Measurements from ENCODE around the gene TRIM66. TPM values are rescaled to one million over a fixed set of nuclear protein-coding genes. Genes with fewer than 3 reads are reported as not detected.

TRIM66 gene
- total and polyA plus RNA-seq, 10 of the 15 experiments (the other 5 are each of a cell fraction or from before 2014, with no cell fraction given): 1.7 to 14.5 (median 7.4) TPM

DNA sequence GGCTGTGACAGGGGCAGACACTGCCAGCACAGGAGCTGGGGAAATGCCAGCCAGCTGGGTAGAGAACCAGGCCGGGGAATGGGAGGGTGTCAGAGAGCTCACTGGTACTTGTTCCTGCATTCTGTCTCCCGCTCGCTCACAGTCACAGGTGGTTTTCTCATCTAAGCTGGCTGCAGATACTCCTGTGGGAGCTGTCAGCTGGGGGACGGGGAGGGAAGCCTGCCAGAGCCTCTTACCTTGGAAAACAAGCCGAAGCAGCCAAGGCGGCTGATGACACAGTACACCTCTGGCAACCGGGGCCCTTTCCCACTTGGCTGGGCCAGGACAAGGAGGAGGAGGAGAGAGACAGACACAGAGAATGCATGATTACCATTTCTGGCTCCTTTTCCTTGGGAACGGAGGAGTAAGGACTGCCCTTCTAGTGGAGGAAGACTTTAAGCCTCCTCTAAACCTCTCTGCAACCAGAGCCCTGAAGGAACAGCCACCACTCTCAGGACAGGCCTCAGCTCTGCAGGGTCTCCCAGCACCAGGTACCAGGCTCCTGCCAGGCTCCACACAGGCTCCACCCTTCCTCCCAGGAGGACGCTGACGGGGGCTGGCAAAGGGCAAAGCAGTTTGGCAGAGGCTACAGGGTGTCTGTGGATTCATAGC, 25.2 kb upstream of the TRIM66 start (continued):
- no peak for TF ChIP-seq CBX3 (IDR thresholded peaks at IDR 0.05; ENCODE audit: borderline replicate concordance, low read depth)
- TF ChIP-seq, protein P1, sequence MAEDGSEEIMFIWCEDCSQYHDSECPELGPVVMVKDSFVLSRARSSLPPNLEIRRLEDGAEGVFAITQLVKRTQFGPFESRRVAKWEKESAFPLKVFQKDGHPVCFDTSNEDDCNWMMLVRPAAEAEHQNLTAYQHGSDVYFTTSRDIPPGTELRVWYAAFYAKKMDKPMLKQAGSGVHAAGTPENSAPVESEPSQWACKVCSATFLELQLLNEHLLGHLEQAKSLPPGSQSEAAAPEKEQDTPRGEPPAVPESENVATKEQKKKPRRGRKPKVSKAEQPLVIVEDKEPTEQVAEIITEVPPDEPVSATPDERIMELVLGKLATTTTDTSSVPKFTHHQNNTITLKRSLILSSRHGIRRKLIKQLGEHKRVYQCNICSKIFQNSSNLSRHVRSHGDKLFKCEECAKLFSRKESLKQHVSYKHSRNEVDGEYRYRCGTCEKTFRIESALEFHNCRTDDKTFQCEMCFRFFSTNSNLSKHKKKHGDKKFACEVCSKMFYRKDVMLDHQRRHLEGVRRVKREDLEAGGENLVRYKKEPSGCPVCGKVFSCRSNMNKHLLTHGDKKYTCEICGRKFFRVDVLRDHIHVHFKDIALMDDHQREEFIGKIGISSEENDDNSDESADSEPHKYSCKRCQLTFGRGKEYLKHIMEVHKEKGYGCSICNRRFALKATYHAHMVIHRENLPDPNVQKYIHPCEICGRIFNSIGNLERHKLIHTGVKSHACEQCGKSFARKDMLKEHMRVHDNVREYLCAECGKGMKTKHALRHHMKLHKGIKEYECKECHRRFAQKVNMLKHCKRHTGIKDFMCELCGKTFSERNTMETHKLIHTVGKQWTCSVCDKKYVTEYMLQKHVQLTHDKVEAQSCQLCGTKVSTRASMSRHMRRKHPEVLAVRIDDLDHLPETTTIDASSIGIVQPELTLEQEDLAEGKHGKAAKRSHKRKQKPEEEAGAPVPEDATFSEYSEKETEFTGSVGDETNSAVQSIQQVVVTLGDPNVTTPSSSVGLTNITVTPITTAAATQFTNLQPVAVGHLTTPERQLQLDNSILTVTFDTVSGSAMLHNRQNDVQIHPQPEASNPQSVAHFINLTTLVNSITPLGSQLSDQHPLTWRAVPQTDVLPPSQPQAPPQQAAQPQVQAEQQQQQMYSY (CRISPR knock-in tag; IDR thresholded peaks at IDR 0.05): no peak
- no peak for TF ChIP-seq RAD21 (IDR thresholded peaks at IDR 0.05; ENCODE audit: insufficient read depth, low read depth, low read length)

DNA sequence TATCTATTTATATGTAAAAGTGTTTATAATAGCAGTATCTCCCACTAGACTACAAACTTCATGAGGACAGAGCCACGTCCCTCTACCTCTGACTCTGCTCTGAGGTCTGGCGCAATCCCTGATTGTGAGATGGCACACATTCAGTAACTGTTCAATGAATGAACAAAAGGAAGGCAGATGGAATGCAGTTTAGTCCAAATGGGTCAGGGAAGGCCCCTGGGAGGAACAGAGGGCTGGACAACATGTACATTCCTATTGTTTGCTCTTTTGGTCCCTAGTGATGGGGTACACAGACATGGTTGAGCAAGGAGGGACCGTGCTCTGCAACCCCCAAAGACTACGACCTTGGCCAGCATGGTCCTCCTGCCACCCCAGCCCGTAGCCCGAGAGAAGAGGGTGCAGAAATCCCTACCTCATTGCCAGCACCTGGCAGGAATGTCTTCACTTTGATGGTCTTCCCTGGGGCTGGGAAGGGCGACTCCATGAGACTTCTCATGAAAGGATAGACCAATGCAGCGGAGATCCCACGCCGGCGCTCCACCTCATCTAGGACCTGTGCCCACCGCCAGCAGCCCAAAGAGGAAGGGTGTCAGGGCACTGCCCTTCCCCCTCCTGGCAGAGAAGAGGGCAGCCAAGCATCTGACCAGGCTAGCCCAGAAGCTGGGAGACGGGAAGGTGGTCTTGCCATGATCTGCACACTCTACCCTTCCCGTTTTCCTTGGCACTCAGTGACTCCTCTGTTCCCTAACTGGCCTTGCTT, 24.4 kb upstream of the TRIM66 start:
- intact Hi-C loops (cut with micrococcal nuclease; ENCODE audit: unreplicated experiment): no loop called here
- SMC1A ChIA-PET (ENCODE audit: uncharacterized antibody, unreplicated experiment): no interaction called here
- H3K9ac ChIP-seq (ENCODE audit: control insufficient read depth, insufficient read depth, low read length): no peak overlapping the region
- 71% methylated on average over 14 of the region's 14 CpGs for WGBS (ENCODE audit: insufficient coverage, insufficient replicate concordance, low lambda C conversion rate, missing lambda C conversion rate)
- H3K4me2 ChIP-seq (ENCODE audit: control insufficient read depth, insufficient read depth): no peak overlapping the region
- no peak overlapping the region for H3K4me3 ChIP-seq
- H3K36me3 ChIP-seq (ENCODE audit: control insufficient read depth in 2 of 2, insufficient read depth in 2 of 2, low read length in 1 of 2): no peaks in the 10 kb centered on the region
- RAD21 ChIA-PET (ENCODE audit: unreplicated experiment): no interaction called here
- no peak overlapping the region for H2AFZ ChIP-seq (ENCODE audit: control insufficient read depth, low read depth, low read length)
- DNase-seq (ENCODE audit: low read depth, low spot score): no peak
- H3K27ac ChIP-seq (ENCODE audit: control insufficient read depth, insufficient read depth): no peak overlapping the region
- H3K9me3 ChIP-seq (replicated peaks; ENCODE audit: control insufficient read depth, insufficient read depth, low read length): no peaks in the 10 kb centered on the region
- H3K4me1 ChIP-seq (ENCODE audit: control insufficient read depth, insufficient read depth, low read length): no peaks in the 10 kb centered on the region
- CTCF ChIA-PET: no interaction called here
- POLR2A ChIA-PET: no interaction called here
- in situ Hi-C loops (cut with MboI): no loop called here
- H4K20me1 ChIP-seq (ENCODE audit: control insufficient read depth, insufficient read depth): no peaks in the 10 kb centered on the region
- no peak for ATAC-seq
- BruUV-seq (replicated peaks): no TSS peak
- no peak for FAIRE-seq
- no peaks in the 10 kb centered on the region for H3K79me2 ChIP-seq (ENCODE audit: control insufficient read depth, insufficient read depth, low read length)
- H3K27me3 ChIP-seq (replicated peaks in 1 of 2; ENCODE audit: control insufficient read depth in 2 of 2, insufficient read depth in 2 of 2, low read length in 1 of 2): no peaks in the 10 kb centered on the region
- TF ChIP-seq NBN (IDR thresholded peaks at IDR 0.05) (no peak), CREM (IDR thresholded peaks at IDR 0.05; ENCODE audit: low read depth) (no peak), WRNIP1 (IDR thresholded peaks at IDR 0.05; ENCODE audit: borderline replicate concordance, low read depth, low read length) (no peak), RB1 (IDR thresholded peaks at IDR 0.05; ENCODE audit: borderline replicate concordance) (no peak), TCF12 (IDR thresholded peaks at IDR 0.05; ENCODE audit: low read depth, low read length) (no peak), BRCA1 (IDR thresholded peaks at IDR 0.05; ENCODE audit: low read depth, low read length) (no peak)
- TF ChIP-seq, protein P2, sequence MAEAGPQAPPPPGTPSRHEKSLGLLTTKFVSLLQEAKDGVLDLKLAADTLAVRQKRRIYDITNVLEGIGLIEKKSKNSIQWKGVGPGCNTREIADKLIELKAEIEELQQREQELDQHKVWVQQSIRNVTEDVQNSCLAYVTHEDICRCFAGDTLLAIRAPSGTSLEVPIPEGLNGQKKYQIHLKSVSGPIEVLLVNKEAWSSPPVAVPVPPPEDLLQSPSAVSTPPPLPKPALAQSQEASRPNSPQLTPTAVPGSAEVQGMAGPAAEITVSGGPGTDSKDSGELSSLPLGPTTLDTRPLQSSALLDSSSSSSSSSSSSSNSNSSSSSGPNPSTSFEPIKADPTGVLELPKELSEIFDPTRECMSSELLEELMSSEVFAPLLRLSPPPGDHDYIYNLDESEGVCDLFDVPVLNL (IDR thresholded peaks at IDR 0.05; ENCODE audit: low read depth, low read length): no peak
- TF ChIP-seq, protein P3, sequence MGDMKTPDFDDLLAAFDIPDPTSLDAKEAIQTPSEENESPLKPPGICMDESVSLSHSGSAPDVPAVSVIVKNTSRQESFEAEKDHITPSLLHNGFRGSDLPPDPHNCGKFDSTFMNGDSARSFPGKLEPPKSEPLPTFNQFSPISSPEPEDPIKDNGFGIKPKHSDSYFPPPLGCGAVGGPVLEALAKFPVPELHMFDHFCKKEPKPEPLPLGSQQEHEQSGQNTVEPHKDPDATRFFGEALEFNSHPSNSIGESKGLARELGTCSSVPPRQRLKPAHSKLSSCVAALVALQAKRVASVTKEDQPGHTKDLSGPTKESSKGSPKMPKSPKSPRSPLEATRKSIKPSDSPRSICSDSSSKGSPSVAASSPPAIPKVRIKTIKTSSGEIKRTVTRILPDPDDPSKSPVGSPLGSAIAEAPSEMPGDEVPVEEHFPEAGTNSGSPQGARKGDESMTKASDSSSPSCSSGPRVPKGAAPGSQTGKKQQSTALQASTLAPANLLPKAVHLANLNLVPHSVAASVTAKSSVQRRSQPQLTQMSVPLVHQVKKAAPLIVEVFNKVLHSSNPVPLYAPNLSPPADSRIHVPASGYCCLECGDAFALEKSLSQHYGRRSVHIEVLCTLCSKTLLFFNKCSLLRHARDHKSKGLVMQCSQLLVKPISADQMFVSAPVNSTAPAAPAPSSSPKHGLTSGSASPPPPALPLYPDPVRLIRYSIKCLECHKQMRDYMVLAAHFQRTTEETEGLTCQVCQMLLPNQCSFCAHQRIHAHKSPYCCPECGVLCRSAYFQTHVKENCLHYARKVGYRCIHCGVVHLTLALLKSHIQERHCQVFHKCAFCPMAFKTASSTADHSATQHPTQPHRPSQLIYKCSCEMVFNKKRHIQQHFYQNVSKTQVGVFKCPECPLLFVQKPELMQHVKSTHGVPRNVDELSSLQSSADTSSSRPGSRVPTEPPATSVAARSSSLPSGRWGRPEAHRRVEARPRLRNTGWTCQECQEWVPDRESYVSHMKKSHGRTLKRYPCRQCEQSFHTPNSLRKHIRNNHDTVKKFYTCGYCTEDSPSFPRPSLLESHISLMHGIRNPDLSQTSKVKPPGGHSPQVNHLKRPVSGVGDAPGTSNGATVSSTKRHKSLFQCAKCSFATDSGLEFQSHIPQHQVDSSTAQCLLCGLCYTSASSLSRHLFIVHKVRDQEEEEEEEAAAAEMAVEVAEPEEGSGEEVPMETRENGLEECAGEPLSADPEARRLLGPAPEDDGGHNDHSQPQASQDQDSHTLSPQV (IDR thresholded peaks at IDR 0.05): no peak
- TF ChIP-seq, protein P4, sequence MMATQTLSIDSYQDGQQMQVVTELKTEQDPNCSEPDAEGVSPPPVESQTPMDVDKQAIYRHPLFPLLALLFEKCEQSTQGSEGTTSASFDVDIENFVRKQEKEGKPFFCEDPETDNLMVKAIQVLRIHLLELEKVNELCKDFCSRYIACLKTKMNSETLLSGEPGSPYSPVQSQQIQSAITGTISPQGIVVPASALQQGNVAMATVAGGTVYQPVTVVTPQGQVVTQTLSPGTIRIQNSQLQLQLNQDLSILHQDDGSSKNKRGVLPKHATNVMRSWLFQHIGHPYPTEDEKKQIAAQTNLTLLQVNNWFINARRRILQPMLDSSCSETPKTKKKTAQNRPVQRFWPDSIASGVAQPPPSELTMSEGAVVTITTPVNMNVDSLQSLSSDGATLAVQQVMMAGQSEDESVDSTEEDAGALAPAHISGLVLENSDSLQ (IDR thresholded peaks at IDR 0.05): no peak

All from GM12878 (cell line).